NB4 (cell line): ENCODE results near the gene ABTB2.
A peak's percentile ranks its signal among the peaks of the same experiment; 100 is the strongest.

ENCODE experiments used
- DNase-seq: peaks from one replicate; pipeline ENCODE4 v3.0.0; 2010; ENCODE audit warnings: low read depth
- H3K4me3 ChIP-seq: one replicate; pipeline ENCODE4 v1.5.1; 2011; ENCODE audit warnings: mild to moderate bottlenecking, low read depth, low read length, moderate library complexity
- CTCF ChIP-seq: IDR thresholded peaks from one replicate; pipeline ENCODE4 v1.5.1; 2012; ENCODE audit warnings: low read depth, low read length
- MAX ChIP-seq: IDR thresholded peaks from 2 replicates; pipeline ENCODE4 v1.6.1; 2011; ENCODE audit warnings: low read depth, low read length
- MYC ChIP-seq: IDR thresholded peaks from 2 replicates; pipeline ENCODE4 v1.6.1; 2011; ENCODE audit warnings: low read depth, low read length
- POLR2A ChIP-seq: IDR thresholded peaks from 2 replicates; pipeline ENCODE4 v1.6.1; 2011; ENCODE audit warnings: mild to moderate bottlenecking; ENCODE audit not compliant: insufficient read length; ENCODE audit errors: extremely low read depth

ABTB2 gene

GRCh38 chr11:34111722-34112270 is 246.0 kb downstream of the ABTB2 start:
- DNase-seq, result no peak
- no peak overlapping the region for H3K4me3 ChIP-seq
- no peak for TF ChIP-seq MYC
- no peak for TF ChIP-seq POLR2A
- TF ChIP-seq CTCF, result no peak
- TF ChIP-seq MAX, result no peak

GRCh38 chr11:34105957-34106504 is 251.8 kb downstream of the ABTB2 start:
- H3K4me3 ChIP-seq, result peak overlapping the region; percentile 99
- peak; percentile 25 for DNase-seq
- no peak for TF ChIP-seq MYC
- no peak for TF ChIP-seq CTCF
- no peak for TF ChIP-seq MAX
- no peak for TF ChIP-seq POLR2A

GRCh38 chr11:34105079-34105956 is 252.5 kb downstream of the ABTB2 start, which contains the start of gene NAT10:
Gene NAT10, plus strand, starts transcription at chr11:34105629. Its CDS starts 2,597 bp downstream, at chr11:34108226.
- peak; percentile 22 for TF ChIP-seq CTCF
- TF ChIP-seq MAX, result peak; percentile 100
- peak; percentile 100 for TF ChIP-seq MYC
- peak; percentile 76 for TF ChIP-seq POLR2A
- H3K4me3 ChIP-seq, result peak within 1 kb of the TSS; percentile 99

GRCh38 chr11:34104680-34105078 is 253.1 kb downstream of the ABTB2 start:
- H3K4me3 ChIP-seq, result peak overlapping the region; percentile 99
- DNase-seq, result no peak
- no peak for TF ChIP-seq MYC
- TF ChIP-seq MAX, result no peak
- no peak for TF ChIP-seq CTCF
- no peak for TF ChIP-seq POLR2A

More at GRCh38 chr11:34105079-34105956, 252.5 kb downstream of the ABTB2 start, which contains the start of gene NAT10:
- DNase-seq, result peak; percentile 99
